ENCODE data around the gene DPP10.

The DPP10 gene

GRCh38 chr2:115746151-115746550, 1303.7 kb downstream of the DPP10 start:
- no peak for DNase-seq (ENCODE audit: low read depth, low spot score)
- no peak overlapping the region for H3K4me3 ChIP-seq (ENCODE audit: low read depth, low read length)
- no peak for TF ChIP-seq CTCF (IDR thresholded peaks at IDR 0.05; ENCODE audit: insufficient read depth, low read length, missing control alignments)
- POLR2A ChIA-PET: no interaction called here
- CTCF ChIA-PET: no interaction called here

GRCh38 chr2:115757286-115757685, 1314.8 kb downstream of the DPP10 start:
- no peak for DNase-seq (ENCODE audit: low read depth, low spot score)
- no peak overlapping the region for H3K4me3 ChIP-seq (ENCODE audit: low read depth, low read length)
- ChIA-PET CTCF (no interaction called here), POLR2A (no interaction called here)
- no peak for TF ChIP-seq CTCF (IDR thresholded peaks at IDR 0.05; ENCODE audit: insufficient read depth, low read length, missing control alignments)

- ChIA-PET POLR2A (no interaction called here), CTCF (no interaction called here)
- no peak for TF ChIP-seq CTCF (IDR thresholded peaks at IDR 0.05; ENCODE audit: insufficient read depth, low read length, missing control alignments)
- no peak overlapping the region for H3K4me3 ChIP-seq (ENCODE audit: low read depth, low read length)
- DNase-seq (ENCODE audit: low read depth, low spot score): no peak
These were observed 1321.2 kb downstream of the DPP10 start for GRCh38 chr2:115763601-115764000.

GRCh38 chr2:115771516-115771915, 1329.1 kb downstream of the DPP10 start:
- no peak overlapping the region for H3K4me3 ChIP-seq (ENCODE audit: low read depth, low read length)
- TF ChIP-seq CTCF (IDR thresholded peaks at IDR 0.05; ENCODE audit: insufficient read depth, low read length, missing control alignments): no peak
- ChIA-PET CTCF (no interaction called here), POLR2A (no interaction called here)
- no peak for DNase-seq (ENCODE audit: low read depth, low spot score)

- no peak for DNase-seq (ENCODE audit: low read depth, low spot score)
- ChIA-PET POLR2A (no interaction called here), CTCF (no interaction called here)
- no peak for TF ChIP-seq CTCF (IDR thresholded peaks at IDR 0.05; ENCODE audit: insufficient read depth, low read length, missing control alignments)
- H3K4me3 ChIP-seq (ENCODE audit: low read depth, low read length): no peak overlapping the region
These were observed 1331.9 kb downstream of the DPP10 start for GRCh38 chr2:115774361-115774760.

GRCh38 chr2:115779085-115779632, 1336.7 kb downstream of the DPP10 start:
- CTCF ChIA-PET: no interaction called here
- no peak overlapping the region for H3K4me3 ChIP-seq (ENCODE audit: low read depth, low read length)
- no peak for DNase-seq (ENCODE audit: low read depth, low spot score)
- POLR2A ChIA-PET: no interaction called here
- TF ChIP-seq CTCF (IDR thresholded peaks at IDR 0.05; ENCODE audit: insufficient read depth, low read length, missing control alignments): no peak

Measured in AG04449 (cell line).